Globus pallidus (tissue), 1 donor: ENCODE measurements around the gene PLA2G4C.

Experiments used
- DNase-seq: peaks from one replicate; pipeline ENCODE4 v3.0.0-alpha.2; 2015; ENCODE audit warnings: low spot score

Gene PLA2G4C

GRCh38 chr19:48053856-48054255 is 56.8 kb downstream of the PLA2G4C start:
- no peak for DNase-seq

- DNase-seq: no peak
Observed at GRCh38 chr19:48053076-48053475, 57.5 kb downstream of the PLA2G4C start.

- DNase-seq: no peak
Observed at GRCh38 chr19:48051335-48052033, 59.1 kb downstream of the PLA2G4C start.

GRCh38 chr19:48044561-48044960 is 66.1 kb downstream of the PLA2G4C start:
- DNase-seq: no peak

- no peak for DNase-seq
Observed at GRCh38 chr19:48043675-48044258, 66.8 kb downstream of the PLA2G4C start, which contains the start of gene CABP5. Gene CABP5 (minus strand): TSS chr19:48044079. CDS start chr19:48043922, 157 bp downstream.

GRCh38 chr19:48041877-48042580 is 68.6 kb downstream of the PLA2G4C start:
- DNase-seq: no peak

- DNase-seq: no peak
Observed at GRCh38 chr19:48036765-48037164, 73.9 kb downstream of the PLA2G4C start.

- no peak for DNase-seq
Observed at GRCh38 chr19:48033604-48034003, 77.0 kb downstream of the PLA2G4C start.

GRCh38 chr19:48030073-48030472 is 80.5 kb downstream of the PLA2G4C start:
- DNase-seq: no peak

GRCh38 chr19:48029431-48029830 is 81.2 kb downstream of the PLA2G4C start:
- DNase-seq: no peak

GRCh38 chr19:48025480-48025879 is 85.1 kb downstream of the PLA2G4C start:
- DNase-seq: no peak

- DNase-seq: no peak
Observed at GRCh38 chr19:48023518-48023917, 87.1 kb downstream of the PLA2G4C start.

GRCh38 chr19:48023011-48023410 is 87.6 kb downstream of the PLA2G4C start:
- DNase-seq: no peak

GRCh38 chr19:48020686-48021085 is 89.9 kb downstream of the PLA2G4C start:
- no peak for DNase-seq

- DNase-seq: no peak
Observed at GRCh38 chr19:48010932-48011758, 99.5 kb downstream of the PLA2G4C start.

GRCh38 chr19:48006762-48007161 is 103.9 kb downstream of the PLA2G4C start:
- DNase-seq: no peak

- no peak for DNase-seq
Observed at GRCh38 chr19:48004236-48004635, 106.4 kb downstream of the PLA2G4C start.

- DNase-seq: no peak
Observed at GRCh38 chr19:48000846-48001245, 109.8 kb downstream of the PLA2G4C start.

GRCh38 chr19:47998800-47999199 is 111.8 kb downstream of the PLA2G4C start:
- no peak for DNase-seq
